Measurements from ENCODE around the gene CDH9.
A peak's percentile ranks its signal among the peaks of the same experiment; 100 is the strongest.
"Not testable (repeated sequence)": the region's sequence is repeated elsewhere in the genome, so short reads cannot be mapped to it uniquely, and the experiment has no call there.

CDH9 gene

DNA sequence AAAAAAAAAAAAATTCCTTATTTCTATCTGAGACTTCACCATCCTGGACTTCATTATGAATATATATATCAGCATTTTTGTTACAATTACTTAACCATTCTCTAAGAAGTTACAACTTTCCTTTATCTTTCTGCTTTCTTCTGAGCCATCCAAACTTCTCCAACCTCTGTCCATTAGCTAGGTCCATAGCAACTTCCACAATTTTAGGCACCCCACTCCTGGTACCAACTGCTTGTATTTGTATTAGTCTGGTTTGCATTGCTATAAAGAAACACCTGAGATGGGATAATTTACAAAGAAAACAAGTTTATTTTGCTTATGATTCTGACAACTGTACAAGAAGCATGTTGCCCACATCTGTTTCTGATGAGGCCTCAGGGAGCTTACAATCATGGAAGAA, 182.1 kb downstream of the CDH9 start:
- no peak overlapping the region for H3K4me2 ChIP-seq (ENCODE audit: low read depth, low read length, poor library complexity, severe bottlenecking)
- H2AFZ ChIP-seq (ENCODE audit: low read depth, low read length, severe bottlenecking): no peak overlapping the region
- H3K27me3 ChIP-seq (ENCODE audit: low read length): no peaks in the 10 kb centered on the region
- H3K36me3 ChIP-seq (ENCODE audit: low read length): no peaks in the 10 kb centered on the region
- H4K20me1 ChIP-seq (ENCODE audit: low read depth, low read length): no peaks in the 10 kb centered on the region
- peaks cover 7% of the 10 kb centered on the region; the same call in 1 of the 2 replicates for H3K9me3 ChIP-seq (ENCODE audit: insufficient read depth, low read length)
- no peaks in the 10 kb centered on the region for H3K79me2 ChIP-seq (ENCODE audit: insufficient read depth, low read length)
- H3K9me2 ChIP-seq (replicated peaks; ENCODE audit: insufficient read depth, low read length): no peaks in the 10 kb centered on the region
- TF ChIP-seq, protein P1, sequence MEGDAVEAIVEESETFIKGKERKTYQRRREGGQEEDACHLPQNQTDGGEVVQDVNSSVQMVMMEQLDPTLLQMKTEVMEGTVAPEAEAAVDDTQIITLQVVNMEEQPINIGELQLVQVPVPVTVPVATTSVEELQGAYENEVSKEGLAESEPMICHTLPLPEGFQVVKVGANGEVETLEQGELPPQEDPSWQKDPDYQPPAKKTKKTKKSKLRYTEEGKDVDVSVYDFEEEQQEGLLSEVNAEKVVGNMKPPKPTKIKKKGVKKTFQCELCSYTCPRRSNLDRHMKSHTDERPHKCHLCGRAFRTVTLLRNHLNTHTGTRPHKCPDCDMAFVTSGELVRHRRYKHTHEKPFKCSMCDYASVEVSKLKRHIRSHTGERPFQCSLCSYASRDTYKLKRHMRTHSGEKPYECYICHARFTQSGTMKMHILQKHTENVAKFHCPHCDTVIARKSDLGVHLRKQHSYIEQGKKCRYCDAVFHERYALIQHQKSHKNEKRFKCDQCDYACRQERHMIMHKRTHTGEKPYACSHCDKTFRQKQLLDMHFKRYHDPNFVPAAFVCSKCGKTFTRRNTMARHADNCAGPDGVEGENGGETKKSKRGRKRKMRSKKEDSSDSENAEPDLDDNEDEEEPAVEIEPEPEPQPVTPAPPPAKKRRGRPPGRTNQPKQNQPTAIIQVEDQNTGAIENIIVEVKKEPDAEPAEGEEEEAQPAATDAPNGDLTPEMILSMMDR (IDR thresholded peaks at IDR 0.05; ENCODE audit: insufficient read depth, low read length, poor library complexity, severe bottlenecking): no peak
- no peak for TF ChIP-seq EZH2phosphoT487 (conservative IDR thresholded peaks at IDR 0.05; ENCODE audit: low read length)
- no peak overlapping the region for H3K4me3 ChIP-seq (ENCODE audit: insufficient read depth, low read length, poor library complexity, severe bottlenecking)
- no peak overlapping the region for H3K27ac ChIP-seq (ENCODE audit: low read depth, low read length)
- no peak overlapping the region for H3K9ac ChIP-seq (ENCODE audit: low read length)
- H3F3A ChIP-seq (ENCODE audit: insufficient read depth): no peaks in the 10 kb centered on the region

- H3K36me3 ChIP-seq (ENCODE audit: low read length); H3K4me3 ChIP-seq (ENCODE audit: insufficient read depth, low read length, poor library complexity, severe bottlenecking); H4K20me1 ChIP-seq (ENCODE audit: low read depth, low read length); H3K27me3 ChIP-seq (ENCODE audit: low read length); H3K4me2 ChIP-seq (ENCODE audit: low read depth, low read length, poor library complexity, severe bottlenecking); H3K79me2 ChIP-seq (ENCODE audit: insufficient read depth, low read length); H3K27ac ChIP-seq (ENCODE audit: low read depth, low read length); H2AFZ ChIP-seq (ENCODE audit: low read depth, low read length, severe bottlenecking); H3K9me3 ChIP-seq (ENCODE audit: insufficient read depth, low read length); H3F3A ChIP-seq (ENCODE audit: insufficient read depth); H3K9me2 ChIP-seq (replicated peaks; ENCODE audit: insufficient read depth, low read length); H3K9ac ChIP-seq (ENCODE audit: low read length): not testable (repeated sequence)
Observed at GRCh38 chr5:26852450-26852849, 185.9 kb downstream of the CDH9 start.

GRCh38 chr5:26847041-26847736, 191.2 kb downstream of the CDH9 start:
- no peak overlapping the region for H3K9ac ChIP-seq (ENCODE audit: low read length)
- H3K27ac ChIP-seq (ENCODE audit: low read depth, low read length): no peak overlapping the region
- H3K4me2 ChIP-seq (ENCODE audit: low read depth, low read length, poor library complexity, severe bottlenecking): no peak overlapping the region
- TF ChIP-seq, protein P1 (IDR thresholded peaks at IDR 0.05; ENCODE audit: insufficient read depth, low read length, poor library complexity, severe bottlenecking): no peak
- TF ChIP-seq EZH2phosphoT487 (conservative IDR thresholded peaks at IDR 0.05; ENCODE audit: low read length): no peak
- no peaks in the 10 kb centered on the region for H3K27me3 ChIP-seq (ENCODE audit: low read length)
- H2AFZ ChIP-seq (ENCODE audit: low read depth, low read length, severe bottlenecking): no peak overlapping the region
- H4K20me1 ChIP-seq (ENCODE audit: low read depth, low read length): no peaks in the 10 kb centered on the region
- H3K79me2 ChIP-seq (ENCODE audit: insufficient read depth, low read length): no peaks in the 10 kb centered on the region
- no peaks in the 10 kb centered on the region; the same call in 1 of the 2 replicates for H3F3A ChIP-seq (ENCODE audit: insufficient read depth)
- no peaks in the 10 kb centered on the region; the same call in 1 of the 2 replicates for H3K36me3 ChIP-seq (ENCODE audit: low read length)
- no peaks in the 10 kb centered on the region for H3K9me3 ChIP-seq (ENCODE audit: insufficient read depth, low read length)
- no peaks in the 10 kb centered on the region for H3K9me2 ChIP-seq (replicated peaks; ENCODE audit: insufficient read depth, low read length)
- H3K4me3 ChIP-seq (ENCODE audit: insufficient read depth, low read length, poor library complexity, severe bottlenecking): no peak overlapping the region

DNA sequence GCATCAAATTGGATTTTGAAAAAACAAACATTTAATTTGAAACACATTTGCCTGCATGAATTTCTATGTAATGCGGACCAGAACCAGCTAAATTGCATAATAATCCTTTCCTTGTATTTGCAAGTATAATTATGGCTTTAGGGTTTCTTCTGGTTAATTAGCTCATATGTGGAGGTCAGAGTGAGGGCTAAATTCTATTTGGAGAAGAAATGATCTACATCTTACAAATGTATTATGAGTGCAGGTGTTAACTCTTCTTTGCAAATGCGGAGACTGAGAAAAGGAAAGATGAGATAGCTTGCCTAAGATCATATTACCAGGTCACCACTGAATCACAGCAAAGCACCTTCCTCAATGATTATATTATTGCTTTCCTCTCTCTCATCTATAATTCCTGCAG, 194.7 kb downstream of the CDH9 start:
- H3K79me2 ChIP-seq (ENCODE audit: insufficient read depth, low read length): no peaks in the 10 kb centered on the region
- no peak overlapping the region for H3K27ac ChIP-seq (ENCODE audit: low read depth, low read length)
- H3K36me3 ChIP-seq (ENCODE audit: low read length): no peaks in the 10 kb centered on the region; the same call in 1 of the 2 replicates
- no peaks in the 10 kb centered on the region for H3K27me3 ChIP-seq (ENCODE audit: low read length)
- H3F3A ChIP-seq (ENCODE audit: insufficient read depth): no peaks in the 10 kb centered on the region; the same call in 1 of the 2 replicates
- H2AFZ ChIP-seq (ENCODE audit: low read depth, low read length, severe bottlenecking): peak overlapping the region; percentile 10
- no peaks in the 10 kb centered on the region for H3K9me2 ChIP-seq (replicated peaks; ENCODE audit: insufficient read depth, low read length)
- H3K4me3 ChIP-seq (ENCODE audit: insufficient read depth, low read length, poor library complexity, severe bottlenecking): no peak overlapping the region
- no peak overlapping the region for H3K9ac ChIP-seq (ENCODE audit: low read length)
- H3K4me2 ChIP-seq (ENCODE audit: low read depth, low read length, poor library complexity, severe bottlenecking): no peak overlapping the region
- TF ChIP-seq EZH2phosphoT487 (conservative IDR thresholded peaks at IDR 0.05; ENCODE audit: low read length): no peak
- TF ChIP-seq, protein P1 (IDR thresholded peaks at IDR 0.05; ENCODE audit: insufficient read depth, low read length, poor library complexity, severe bottlenecking): no peak
- H3K9me3 ChIP-seq (ENCODE audit: insufficient read depth, low read length): no peaks in the 10 kb centered on the region
- no peaks in the 10 kb centered on the region for H4K20me1 ChIP-seq (ENCODE audit: low read depth, low read length)

Data from SU-DHL-6 (cell line).